ENCODE results near the gene RAX2.

RAX2 gene

GRCh38 chr19:3801412-3802096 lies 29.5 kb upstream of the RAX2 start:
- DNase-seq (ENCODE audit: low spot score), result no peak

GRCh38 chr19:3800996-3801395 lies 29.0 kb upstream of the RAX2 start:
- no peak for DNase-seq (ENCODE audit: low spot score)

- DNase-seq (ENCODE audit: low spot score), result no peak
Measured at GRCh38 chr19:3798137-3798536, 26.1 kb upstream of the RAX2 start.

DNA sequence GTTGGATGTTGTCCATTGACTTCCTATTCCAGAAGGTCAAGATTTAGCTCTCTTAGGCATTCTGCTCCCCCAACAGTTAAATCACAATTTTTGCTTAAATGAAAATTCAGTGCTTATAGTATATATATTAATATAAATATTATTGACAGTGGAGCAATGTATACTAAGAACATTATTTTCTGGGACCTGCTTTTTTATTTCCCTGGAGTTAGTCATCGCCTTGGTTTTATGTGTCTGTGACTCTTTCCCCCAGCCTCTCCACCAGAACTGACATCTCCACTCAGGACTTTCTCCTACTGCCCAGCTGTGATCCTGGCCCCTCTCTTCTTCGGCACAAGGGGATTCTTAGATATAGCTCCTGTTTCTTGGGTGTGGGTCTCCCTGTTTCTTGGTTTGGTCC lies 24.3 kb upstream of the RAX2 start:
- DNase-seq (ENCODE audit: low spot score), result no peak

- no peak for DNase-seq (ENCODE audit: low spot score)
Measured at GRCh38 chr19:3793799-3794198, 21.8 kb upstream of the RAX2 start.

DNA sequence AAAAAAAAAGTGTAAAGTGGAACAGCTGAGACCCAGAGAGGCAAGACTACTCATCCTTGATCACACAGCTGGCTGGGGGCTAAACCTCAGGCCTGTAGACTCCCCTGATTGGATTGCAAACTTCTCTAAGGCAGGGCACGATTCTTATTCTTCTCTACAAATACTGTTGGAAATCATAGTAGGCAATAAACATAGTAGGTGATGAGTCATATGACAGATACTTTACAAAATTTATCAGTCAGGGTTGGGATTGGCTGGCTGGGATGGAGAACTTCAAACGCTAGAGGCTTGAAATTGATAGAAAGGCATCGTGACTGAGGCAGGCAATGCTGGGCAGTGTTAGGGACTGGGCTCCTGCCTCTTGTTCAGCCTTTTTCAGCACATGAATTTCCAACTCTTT lies 20.1 kb upstream of the RAX2 start:
- no peak for DNase-seq (ENCODE audit: low spot score)

DNA sequence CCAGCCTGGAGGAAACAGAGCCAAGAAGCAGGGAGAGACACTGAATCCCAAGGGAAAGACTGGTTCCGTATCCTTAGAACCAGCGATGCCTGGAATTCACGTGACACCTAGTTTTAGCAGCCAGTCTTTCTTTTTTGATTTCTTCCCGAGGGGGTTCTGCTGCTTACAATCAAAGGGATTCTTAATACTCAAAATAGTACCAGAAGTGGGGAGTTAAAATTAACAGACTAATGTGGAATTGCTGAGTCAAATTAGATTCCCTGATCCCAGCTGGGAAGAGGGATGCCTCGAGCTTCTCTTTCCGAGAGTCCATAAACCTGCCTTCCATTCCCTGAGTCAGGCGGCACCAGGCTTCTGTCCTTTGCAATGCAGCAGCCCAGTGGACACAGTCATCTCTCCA lies 18.9 kb upstream of the RAX2 start:
- no peak for DNase-seq (ENCODE audit: low spot score)

DNA sequence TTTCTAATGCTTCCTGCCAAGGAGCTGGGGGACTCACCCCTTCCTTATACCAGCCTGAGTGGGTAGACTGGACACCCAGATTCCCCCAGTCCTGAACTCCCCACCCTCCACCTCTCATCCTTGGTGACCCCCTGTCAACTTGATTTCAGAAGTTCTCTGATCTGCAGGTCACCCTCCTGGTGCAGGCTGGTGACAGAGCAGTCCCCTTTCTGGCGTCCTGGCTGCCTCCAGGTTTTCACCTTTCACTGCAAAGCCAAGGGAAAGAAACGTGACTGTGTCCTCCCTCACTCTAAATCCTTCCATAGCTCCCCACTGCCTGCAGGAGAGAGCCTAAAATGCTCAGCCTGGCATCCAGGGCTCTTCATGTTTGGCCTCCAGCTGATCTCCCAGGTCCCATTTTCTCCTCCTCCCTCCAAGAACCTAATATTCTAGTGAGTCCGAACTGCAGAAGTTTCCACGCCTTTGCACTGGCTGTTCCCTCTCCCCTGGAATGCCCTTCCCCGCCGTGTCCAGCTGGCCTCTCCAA lies 18.2 kb upstream of the RAX2 start:
- no peak for DNase-seq (ENCODE audit: low spot score)

GRCh38 chr19:3788996-3789778 lies 17.2 kb upstream of the RAX2 start:
- no peak for DNase-seq (ENCODE audit: low spot score)

DNA sequence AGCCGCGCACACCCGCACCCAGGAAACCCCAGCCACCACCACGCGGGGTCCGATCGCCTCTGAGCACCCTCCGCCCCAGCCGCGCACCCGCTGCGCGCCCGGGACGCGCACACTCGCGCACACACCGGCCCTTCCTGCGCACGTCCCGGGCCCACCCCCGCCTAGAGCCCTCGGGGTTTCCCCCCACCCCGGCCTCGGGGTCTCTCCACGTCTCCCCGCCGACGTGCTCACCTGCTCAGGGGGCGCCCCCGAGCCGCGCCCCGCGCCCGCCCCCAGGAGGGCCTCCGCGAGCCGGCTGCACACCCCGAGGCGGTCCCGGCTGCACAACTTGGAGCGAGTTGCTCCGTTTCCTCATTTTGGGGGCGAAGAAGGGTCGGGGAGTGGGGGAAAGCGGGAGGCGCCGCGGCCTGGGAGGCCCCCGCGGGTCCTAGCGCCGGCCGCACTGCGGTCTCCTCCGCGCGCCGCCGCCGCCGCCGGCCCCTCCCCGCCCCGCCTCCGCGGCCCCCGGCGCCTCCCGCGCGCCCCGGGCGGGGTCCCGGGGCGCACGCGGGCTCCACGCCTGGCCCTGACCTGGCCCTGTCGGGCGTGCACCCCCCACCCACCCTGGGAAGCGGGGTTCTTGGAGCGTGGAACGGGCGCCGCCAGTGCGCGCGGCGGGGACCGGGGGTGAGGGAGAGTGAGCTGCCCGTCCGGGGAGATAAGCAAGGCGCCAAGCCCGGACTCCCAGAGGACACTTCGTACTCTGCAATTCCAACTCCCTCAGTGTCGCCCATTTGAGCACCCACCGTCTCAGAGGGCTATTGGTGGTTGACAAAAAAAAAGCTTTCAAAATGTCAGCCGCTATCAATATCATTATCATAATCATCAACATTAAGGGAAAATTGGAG lies 14.2 kb upstream of the RAX2 start, which contains the start of gene MATK:
Gene MATK (minus strand): TSS at position 444 of the 887 bp plus-strand sequence. CDS start 1,246 bp downstream, outside the sequence.
- DNase-seq (ENCODE audit: low spot score), result no peak

- no peak for DNase-seq (ENCODE audit: low spot score)
Measured at GRCh38 chr19:3785451-3785937, 13.5 kb upstream of the RAX2 start.

DNA sequence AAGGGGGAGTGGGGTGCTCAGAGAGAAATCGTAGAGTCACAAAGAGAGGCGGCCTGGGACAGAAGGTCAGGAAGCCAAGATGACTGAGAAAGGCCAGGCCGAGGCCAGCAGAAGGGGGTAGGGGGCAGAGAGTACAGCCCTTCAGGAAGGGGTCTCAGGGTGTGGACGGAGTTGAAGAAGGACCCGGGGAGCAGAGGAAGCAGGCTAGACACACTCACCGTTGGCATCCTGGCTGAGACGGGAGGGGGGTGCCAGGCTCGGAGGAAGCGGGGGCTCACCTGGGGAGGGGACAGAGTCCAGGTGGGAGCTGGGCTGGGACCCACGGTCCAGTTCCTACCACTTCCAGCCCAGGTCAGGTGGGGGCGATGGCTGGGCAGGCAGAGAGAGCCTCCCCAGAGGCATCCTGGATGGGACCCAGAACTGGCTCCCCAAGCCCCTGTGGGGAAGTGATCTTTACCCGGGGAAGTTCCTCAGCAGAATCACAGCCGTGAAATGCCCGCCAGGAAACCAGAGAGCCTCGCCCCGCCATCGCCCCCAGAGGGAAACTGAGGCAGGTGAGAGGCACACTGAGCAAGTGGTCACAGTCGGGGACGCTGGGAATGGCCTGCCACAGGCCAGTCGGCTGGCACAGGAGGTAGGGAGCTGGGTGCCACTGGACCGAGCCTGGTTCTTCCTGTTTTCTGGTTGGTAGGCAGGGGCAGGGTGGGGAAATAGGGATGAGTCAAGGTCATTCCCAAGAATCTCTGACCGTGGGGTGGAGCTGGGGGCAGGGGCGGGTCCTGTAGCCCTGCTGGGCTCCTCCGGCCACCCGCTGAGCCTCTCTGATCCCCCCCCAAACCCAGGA lies 12.8 kb upstream of the RAX2 start:
- DNase-seq (ENCODE audit: low spot score), result no peak

DNA sequence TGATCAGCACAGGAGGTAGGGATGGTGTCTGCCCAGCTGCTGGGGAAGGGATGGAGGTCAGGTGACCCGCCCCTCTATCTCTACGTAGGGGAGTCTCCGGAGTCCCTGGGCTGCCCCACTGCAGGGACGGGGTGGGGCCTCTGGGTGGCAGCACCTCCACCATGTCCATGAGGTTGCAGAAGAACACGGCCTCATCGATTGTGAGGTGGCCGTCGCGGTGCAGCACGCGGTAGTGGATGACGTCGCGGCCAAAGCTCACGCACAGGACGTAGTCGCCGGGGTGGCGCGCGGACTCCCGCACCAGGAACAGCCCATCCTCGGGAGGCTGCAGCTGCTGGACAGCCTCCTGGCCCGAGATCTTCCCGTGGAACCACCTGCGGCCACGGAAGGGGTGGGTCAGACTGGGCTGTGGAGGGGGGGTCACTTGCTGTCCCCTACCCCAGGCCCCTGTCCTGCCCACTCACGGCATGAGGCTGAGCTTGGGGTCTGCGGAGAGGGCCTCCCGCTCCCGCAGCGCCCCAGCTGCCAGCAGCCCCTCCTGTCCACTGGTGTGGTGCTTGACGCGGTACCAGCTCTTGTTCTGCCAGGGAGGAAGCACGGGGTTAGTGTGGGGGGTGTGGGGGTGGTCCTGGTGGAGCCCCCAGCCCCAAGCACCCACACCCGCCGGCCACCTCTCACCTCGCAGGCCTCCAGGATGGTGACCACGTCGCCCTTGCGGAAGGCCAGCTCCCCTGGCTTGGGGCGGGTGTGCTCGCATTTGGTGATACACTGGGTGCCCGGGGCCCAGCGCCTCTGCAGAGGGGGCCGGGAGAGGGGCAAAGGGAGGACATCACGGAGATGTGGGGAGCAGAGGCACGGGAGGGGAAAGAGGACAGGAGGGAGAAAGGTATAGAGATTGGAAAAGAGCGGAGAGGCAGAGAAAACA lies 11.9 kb upstream of the RAX2 start:
- DNase-seq (ENCODE audit: low spot score), result no peak

GRCh38 chr19:3782903-3783302 lies 10.9 kb upstream of the RAX2 start:
- DNase-seq (ENCODE audit: low spot score), result no peak

DNA sequence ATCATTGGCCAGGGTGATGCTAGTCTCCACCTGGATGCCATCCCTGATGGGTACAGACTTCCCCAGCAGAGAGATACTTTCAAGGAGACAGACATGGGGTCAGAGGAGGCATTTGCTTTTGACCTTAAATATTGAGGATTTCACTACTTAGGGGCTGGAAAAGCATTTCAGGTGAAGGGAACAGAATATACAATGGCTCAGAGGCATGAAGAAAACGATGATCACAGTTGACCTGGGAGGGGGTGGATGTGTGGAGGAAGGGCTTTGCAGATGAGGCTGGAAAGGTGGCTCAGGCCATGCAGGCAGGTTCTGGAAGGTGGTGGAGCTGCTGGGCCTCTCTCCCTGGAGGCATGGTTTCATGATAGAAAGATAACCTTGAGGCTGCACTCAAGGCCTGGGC lies 10.3 kb upstream of the RAX2 start:
- no peak for DNase-seq (ENCODE audit: low spot score)

- DNase-seq (ENCODE audit: low spot score), result no peak
Measured at GRCh38 chr19:3781603-3782002, 9.6 kb upstream of the RAX2 start.

GRCh38 chr19:3780786-3781304 lies 8.8 kb upstream of the RAX2 start:
- no peak for DNase-seq (ENCODE audit: low spot score)

- no peak for DNase-seq (ENCODE audit: low spot score)
Measured at GRCh38 chr19:3778899-3779723, 7.1 kb upstream of the RAX2 start.

Data from germinal center (tissue), 1 donor.